Measurements from ENCODE around the gene SSB. TPM values are rescaled to one million over a fixed set of nuclear protein-coding genes. Genes with fewer than 3 reads are reported as not detected.
"Not testable (repeated sequence)": the region's sequence is repeated elsewhere in the genome, so short reads cannot be mapped to it uniquely, and the experiment has no call there.

SSB gene
- total RNA-seq, 1 donor from 2014 or later: 88.1 TPM

- no peak for DNase-seq
Measured at GRCh38 chr2:169838743-169839489, 40.2 kb downstream of the SSB start.

DNA sequence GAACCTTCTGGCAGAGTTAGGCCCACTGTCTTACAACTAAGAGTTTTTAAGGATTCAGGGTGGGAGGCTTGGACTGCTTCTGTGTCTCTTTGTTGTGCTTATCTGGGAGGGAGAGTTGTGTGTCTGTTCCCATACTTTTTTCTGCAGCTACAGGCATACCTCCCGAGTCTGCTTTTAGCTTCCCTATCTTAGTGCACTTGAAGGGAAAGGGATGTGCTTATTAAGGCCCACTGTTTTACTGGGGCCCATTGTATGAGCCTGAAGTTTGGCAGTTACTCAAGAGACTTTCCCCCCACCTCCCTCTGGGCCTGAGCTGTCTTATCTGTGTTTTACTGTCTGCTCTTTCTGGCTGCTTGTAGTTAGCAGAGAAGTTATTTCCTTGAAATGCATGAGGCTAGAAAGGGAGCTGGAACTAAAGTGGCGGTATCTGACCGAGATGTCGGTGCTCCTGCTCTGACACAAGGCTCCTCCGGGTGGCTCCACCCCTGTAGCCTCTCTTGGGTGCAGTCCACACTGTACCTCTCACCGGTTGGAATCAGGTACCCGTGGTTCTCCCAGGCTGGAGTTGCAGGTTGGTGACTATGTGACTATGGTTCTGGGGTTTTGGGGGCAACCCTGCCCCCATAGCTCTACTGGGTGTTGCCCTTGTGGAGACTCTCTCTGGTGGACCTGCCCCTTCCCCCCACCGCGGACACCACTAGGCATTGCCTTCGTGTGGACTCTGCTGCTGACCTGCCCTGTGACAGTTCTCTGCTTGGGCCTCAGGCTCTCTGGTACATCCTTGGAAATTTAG is 41.5 kb downstream of the SSB start:
- no peak for DNase-seq

GRCh38 chr2:169840747-169841142 is 42.1 kb downstream of the SSB start:
- DNase-seq: no peak

DNA sequence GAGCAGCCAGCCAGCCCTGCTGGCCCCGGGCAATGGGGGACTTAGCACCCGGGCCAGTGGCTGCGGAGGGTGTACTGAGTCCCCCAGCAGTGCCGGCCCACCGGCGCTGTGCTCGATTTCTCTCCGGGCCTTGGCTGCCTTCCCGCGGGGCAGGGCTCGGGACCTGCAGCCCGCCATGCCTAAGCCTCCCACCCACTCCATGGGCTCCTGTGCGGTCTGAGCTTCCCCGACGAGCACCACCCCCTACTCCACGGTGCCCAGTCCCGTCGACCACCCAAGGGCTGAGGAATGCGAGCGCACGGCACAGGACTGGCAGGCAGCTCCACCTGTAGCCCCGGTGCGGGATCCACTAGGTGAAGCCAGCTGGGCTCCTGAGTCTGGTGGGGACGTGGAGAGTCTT is 43.0 kb downstream of the SSB start:
- not testable (repeated sequence) for DNase-seq

GRCh38 chr2:169845016-169845415 is 46.3 kb downstream of the SSB start:
- no peak for DNase-seq

DNA sequence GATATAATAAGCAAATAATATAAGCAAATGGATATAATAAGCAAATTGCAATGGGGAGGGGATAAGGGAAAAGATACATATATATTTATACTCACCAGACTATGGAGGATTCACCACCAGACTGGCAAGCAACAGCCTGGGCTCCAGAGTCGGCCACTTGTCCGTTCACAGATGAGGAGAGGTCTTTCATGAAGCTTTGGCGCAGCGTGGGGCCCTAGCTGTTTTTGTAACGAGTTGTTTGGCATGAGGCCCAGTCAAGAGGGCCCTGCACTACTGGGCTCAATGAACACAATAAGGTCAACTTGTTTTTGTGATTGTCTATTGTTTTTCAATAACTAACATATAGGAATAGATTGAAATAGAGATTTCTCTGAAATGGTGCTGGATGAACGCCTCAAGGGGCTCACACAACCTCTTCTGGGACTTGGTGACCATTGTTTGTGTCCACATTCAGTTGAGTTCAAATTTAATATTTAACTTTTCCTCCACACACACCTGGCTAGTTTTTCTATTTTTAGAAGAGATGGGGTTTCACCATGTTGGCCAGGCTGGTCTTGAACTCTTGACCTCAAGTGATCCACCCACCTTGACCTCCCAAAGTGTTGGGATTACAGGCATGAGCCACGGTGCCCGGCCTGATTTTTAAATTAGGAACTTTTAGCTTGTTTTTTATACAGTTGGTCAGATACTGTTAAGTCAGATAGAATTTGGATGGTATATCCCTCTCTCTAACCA is 50.5 kb downstream of the SSB start:
- peak; percentile 3 for DNase-seq

GRCh38 chr2:169849710-169850109 is 51.0 kb downstream of the SSB start:
- DNase-seq: no peak

- DNase-seq: no peak
Measured at GRCh38 chr2:169853041-169853668, 54.5 kb downstream of the SSB start.

- DNase-seq: not testable (repeated sequence)
Measured at GRCh38 chr2:169855281-169856258, 56.9 kb downstream of the SSB start.

DNA sequence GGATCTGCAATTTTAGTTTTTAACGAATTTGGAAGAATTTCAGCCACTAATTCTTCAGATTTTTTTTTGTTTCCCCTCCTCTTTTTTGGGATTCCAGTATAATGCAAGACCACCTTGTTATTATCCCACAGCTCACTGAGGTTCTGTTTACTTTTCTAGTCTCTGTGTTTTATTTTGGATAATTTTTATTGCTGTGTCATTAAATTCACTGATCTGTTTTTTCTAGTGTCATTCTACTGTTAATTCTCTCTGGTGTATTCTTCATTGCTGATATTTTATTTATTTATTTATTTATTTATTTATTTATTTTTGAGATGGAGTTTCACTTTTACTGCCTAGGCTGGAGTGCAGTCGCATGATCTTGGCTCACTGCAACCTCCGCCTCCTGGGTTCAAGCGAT is 60.8 kb downstream of the SSB start:
- DNase-seq: no peak

- DNase-seq: no peak
Measured at GRCh38 chr2:169860149-169860548, 61.5 kb downstream of the SSB start.

Other genes starting within 250 kb of the SSB start
- 81.6 TPM for gene FASTKD1, start 225.0 kb upstream of the SSB start, total RNA-seq
- gene PPIG, start 214.5 kb upstream of the SSB start, total RNA-seq: 54.9 TPM
- 1.9 TPM for gene CFAP210, start 104.5 kb upstream of the SSB start, total RNA-seq
- gene PHOSPHO2, start 104.4 kb upstream of the SSB start, total RNA-seq: 14.5 TPM
- 175 TPM for gene KLHL23, start 65.0 kb upstream of the SSB start, total RNA-seq
- 37.1 TPM for gene METTL5, start 26.0 kb downstream of the SSB start, total RNA-seq
- 135 TPM for gene UBR3, start 28.6 kb downstream of the SSB start, total RNA-seq

Measured in occipital lobe (tissue), 2 donors.